Gastrocnemius medialis (tissue), 4 donors: ENCODE measurements around the gene NT5C1B. TPM values are rescaled to one million over a fixed set of nuclear protein-coding genes. Genes with fewer than 3 reads are reported as not detected.
A peak's percentile ranks its signal among the peaks of the same experiment; 100 is the strongest.
"Not testable (repeated sequence)": the region's sequence is repeated elsewhere in the genome, so short reads cannot be mapped to it uniquely, and the experiment has no call there.

Experiments
- ATAC-seq, 2 donors: fragments of 150-250 bp; one replicate each; pipeline ENCODE4 v1.9.1; 2016
- DNase-seq, 2 donors: peaks; one replicate each; pipeline ENCODE4 v3.0.0-alpha.2; 2019
- H3K27ac ChIP-seq, 4 donors: fragments of 200-600 bp; sonication (generic); 1 replicate in 1 of 4; 2 replicates in 3 of 4; pipeline ENCODE4 v1.5.1; 2016 to 2018; ENCODE audit warnings: mild to moderate bottlenecking in 2 of 4, moderate library complexity in 1 of 4
- H3K27me3 ChIP-seq, 3 donors: fragments of 200-600 bp; sonication (generic) in 2 of 3; 1 replicate in 1 of 3; 2 replicates in 2 of 3; pipeline versions ENCODE4 v1.5.1 to v1.6.0; 2016 to 2019; ENCODE audit warnings: mild to moderate bottlenecking in 1 of 3, moderate library complexity in 1 of 3
- H3K36me3 ChIP-seq, 2 donors: fragments of 200-600 bp; sonication (generic) in 1 of 2; one replicate each; pipeline ENCODE4 v1.5.1; 2017 to 2018
- H3K4me1 ChIP-seq, 2 donors: fragments of 200-600 bp; sonication (generic) in 1 of 2; one replicate each; pipeline ENCODE4 v1.5.1; 2016 to 2017; ENCODE audit warnings: mild to moderate bottlenecking in 2 of 2
- H3K4me3 ChIP-seq, 4 donors: fragments of 200-600 bp; sonication (generic) in 3 of 4; 1 replicate in 1 of 4; 2 replicates in 3 of 4; pipeline ENCODE4 v1.5.1; 2016 to 2019; ENCODE audit warnings: mild to moderate bottlenecking in 2 of 4
- H3K9me3 ChIP-seq, 3 donors: fragments of 200-600 bp; sonication (generic) in 2 of 3; 1 replicate in 1 of 3; 2 replicates in 2 of 3; pipeline ENCODE4 v1.5.1; 2016 to 2019
- POLR2A ChIP-seq, 2 donors: fragments of 450-650 bp; IDR thresholded peaks; one replicate each; pipeline ENCODE4 v1.6.1; 2017; ENCODE audit warnings: antibody characterized with exemption in 2 of 2, mild to moderate bottlenecking in 2 of 2, moderate library complexity in 2 of 2
- in situ Hi-C, 4 donors: fragments of 200-750 bp; cut with MboI; loops; one replicate each; pipeline versions ENCODE4 v1.15.0 to v1.8.0; 2017; ENCODE audit warnings: low sequenced_read_pairs in 4 of 4
- intact Hi-C: fragments of 100-400 bp; cut with DNase I; formaldehyde crosslinking; loops from one replicate; pipeline ENCODE4 v1.15.1; 2023; ENCODE audit warnings: low total_unique reads
- total RNA-seq, 4 donors: library from RNA; depleted of rRNA; stranded (reverse); fragments of >200 nt; gene quantifications; one replicate each; pipeline versions ENCODE4 v1.1.0 to v1.2.3, GENCODE V29; 2016
- TF ChIP-seq, protein P1 (sequence below), 5 experiments: fragments of 450-650 bp in 3 of 5; fragments of 200-600 bp in 2 of 5; sonication (generic) in 2 of 5; IDR thresholded peaks in 4 of 5; conservative IDR thresholded peaks in 1 of 5; 1 replicate in 4 of 5; 2 replicates in 1 of 5; pipeline ENCODE4 v1.5.1; 2016 to 2019; ENCODE audit warnings: antibody characterized with exemption in 5 of 5, mild to moderate bottlenecking in 3 of 5, moderate library complexity in 3 of 5

NT5C1B gene
- not detected for total RNA-seq

GRCh38 chr2:18589354-18589753 is at the start of gene NT5C1B:
Gene NT5C1B (minus strand): TSS chr2:18589569. CDS start chr2:18589468, 101 bp downstream.
- intact Hi-C loops, result no loop called here
- DNase-seq, result no peak
- no peak for ATAC-seq

GRCh38 chr2:18637196-18637595 is 47.8 kb upstream of the NT5C1B start:
- Histone ChIP-seq H3K4me3 (no peak overlapping the region), H3K27ac (no peak overlapping the region), H3K4me1 (no peaks in the 10 kb centered on the region), H3K9me3 (no peaks in the 10 kb centered on the region), H3K36me3 (no peaks in the 10 kb centered on the region), H3K27me3 (no peaks in the 10 kb centered on the region)
- DNase-seq (no peak), ATAC-seq (no peak)
- intact Hi-C loops (no loop called here), in situ Hi-C loops (no loop called here)
- TF ChIP-seq, protein P1, sequence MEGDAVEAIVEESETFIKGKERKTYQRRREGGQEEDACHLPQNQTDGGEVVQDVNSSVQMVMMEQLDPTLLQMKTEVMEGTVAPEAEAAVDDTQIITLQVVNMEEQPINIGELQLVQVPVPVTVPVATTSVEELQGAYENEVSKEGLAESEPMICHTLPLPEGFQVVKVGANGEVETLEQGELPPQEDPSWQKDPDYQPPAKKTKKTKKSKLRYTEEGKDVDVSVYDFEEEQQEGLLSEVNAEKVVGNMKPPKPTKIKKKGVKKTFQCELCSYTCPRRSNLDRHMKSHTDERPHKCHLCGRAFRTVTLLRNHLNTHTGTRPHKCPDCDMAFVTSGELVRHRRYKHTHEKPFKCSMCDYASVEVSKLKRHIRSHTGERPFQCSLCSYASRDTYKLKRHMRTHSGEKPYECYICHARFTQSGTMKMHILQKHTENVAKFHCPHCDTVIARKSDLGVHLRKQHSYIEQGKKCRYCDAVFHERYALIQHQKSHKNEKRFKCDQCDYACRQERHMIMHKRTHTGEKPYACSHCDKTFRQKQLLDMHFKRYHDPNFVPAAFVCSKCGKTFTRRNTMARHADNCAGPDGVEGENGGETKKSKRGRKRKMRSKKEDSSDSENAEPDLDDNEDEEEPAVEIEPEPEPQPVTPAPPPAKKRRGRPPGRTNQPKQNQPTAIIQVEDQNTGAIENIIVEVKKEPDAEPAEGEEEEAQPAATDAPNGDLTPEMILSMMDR (IDR thresholded peaks at IDR 0.05 in 4 of 5, conservative IDR thresholded peaks at IDR 0.05 in 1 of 5), result no peak
- TF ChIP-seq POLR2A (IDR thresholded peaks at IDR 0.05), result no peak

More at GRCh38 chr2:18589354-18589753, at the start of gene NT5C1B:
- Histone ChIP-seq H3K36me3 (no peaks in the 10 kb centered on the region), H3K4me1 (no peaks in the 10 kb centered on the region), H3K4me3 (no peak within 1 kb of the TSS), H3K9me3 (no peaks in the 10 kb centered on the region), H3K27me3 (no peaks in the 10 kb centered on the region), H3K27ac (no peak within 1 kb of the TSS)
- no peak for TF ChIP-seq POLR2A (IDR thresholded peaks at IDR 0.05)
- in situ Hi-C loops, result no loop called here

- H3K27ac ChIP-seq, H3K4me1 ChIP-seq, H3K36me3 ChIP-seq, in situ Hi-C loops, ATAC-seq, H3K27me3 ChIP-seq, DNase-seq, intact Hi-C loops, H3K4me3 ChIP-seq, H3K9me3 ChIP-seq: not testable (repeated sequence)
Measured at GRCh38 chr2:18632699-18633098, 43.3 kb upstream of the NT5C1B start.

DNA sequence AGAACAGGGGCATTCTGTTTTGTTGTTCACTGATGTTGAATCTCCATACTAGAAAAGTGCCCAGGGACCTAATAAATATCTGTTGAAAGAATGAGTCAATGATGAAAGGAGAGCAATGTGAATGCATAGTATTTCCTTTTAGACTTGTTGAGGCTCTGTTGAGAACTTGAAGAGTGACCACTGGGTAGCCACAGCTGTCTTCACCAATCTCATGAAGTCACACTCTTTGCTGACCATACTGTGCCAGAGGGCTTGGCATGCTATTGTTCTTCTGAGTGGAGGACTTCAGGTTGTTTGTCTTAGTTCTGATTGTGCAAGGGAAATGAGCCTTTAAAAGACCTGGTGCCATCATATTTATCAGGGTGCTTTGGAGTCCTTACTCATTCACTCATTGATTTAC is 41.6 kb upstream of the NT5C1B start:
- H3K4me3 ChIP-seq, result no peak overlapping the region
- DNase-seq, result no peak
- H3K27ac ChIP-seq, result no peak overlapping the region
- ATAC-seq, result no peak
- intact Hi-C loops (no loop called here), in situ Hi-C loops (no loop called here)
- H3K36me3 ChIP-seq, result no peaks in the 10 kb centered on the region
- no peak for TF ChIP-seq POLR2A (IDR thresholded peaks at IDR 0.05)
- TF ChIP-seq, protein P1 (IDR thresholded peaks at IDR 0.05 in 4 of 5, conservative IDR thresholded peaks at IDR 0.05 in 1 of 5), result no peak
- H3K9me3 ChIP-seq, result no peaks in the 10 kb centered on the region
- no peaks in the 10 kb centered on the region for H3K4me1 ChIP-seq
- H3K27me3 ChIP-seq, result no peaks in the 10 kb centered on the region

- ATAC-seq (no peak), DNase-seq (no peak)
- in situ Hi-C loops (no loop called here), intact Hi-C loops (no loop called here)
- TF ChIP-seq, protein P1 (IDR thresholded peaks at IDR 0.05 in 4 of 5, conservative IDR thresholded peaks at IDR 0.05 in 1 of 5), result no peak
- TF ChIP-seq POLR2A (IDR thresholded peaks at IDR 0.05), result no peak
- H3K4me1 ChIP-seq, result no peaks in the 10 kb centered on the region
- no peaks in the 10 kb centered on the region for H3K9me3 ChIP-seq
- H3K36me3 ChIP-seq, result no peaks in the 10 kb centered on the region
- H3K4me3 ChIP-seq, result no peak overlapping the region
- no peaks in the 10 kb centered on the region for H3K27me3 ChIP-seq
- no peak overlapping the region for H3K27ac ChIP-seq
Measured at GRCh38 chr2:18630541-18630940, 41.2 kb upstream of the NT5C1B start.

GRCh38 chr2:18630101-18630500 is 40.7 kb upstream of the NT5C1B start:
- DNase-seq, result no peak
- intact Hi-C loops (no loop called here), in situ Hi-C loops (no loop called here)
- peak; percentile 64 to 78 for ATAC-seq
- H3K4me1 ChIP-seq, result no peaks in the 10 kb centered on the region
- H3K4me3 ChIP-seq, result no peak overlapping the region
- H3K27me3 ChIP-seq, result no peaks in the 10 kb centered on the region
- H3K9me3 ChIP-seq, result no peaks in the 10 kb centered on the region
- no peaks in the 10 kb centered on the region for H3K36me3 ChIP-seq
- TF ChIP-seq, protein P1 (IDR thresholded peaks at IDR 0.05 in 4 of 5, conservative IDR thresholded peaks at IDR 0.05 in 1 of 5), result no peak
- no peak for TF ChIP-seq POLR2A (IDR thresholded peaks at IDR 0.05)
- no peak overlapping the region for H3K27ac ChIP-seq
